HepG2 (cell line): ENCODE measurements around the gene GPLD1. TPM values are rescaled to one million over a fixed set of nuclear protein-coding genes. Genes with fewer than 3 reads are reported as not detected.
A peak's percentile ranks its signal among the peaks of the same experiment; 100 is the strongest.

ENCODE experiments used
- ATAC-seq: fragments of 200-7000 bp; cut with Tn5 transposase; 3 replicates; pipeline ENCODE4 v1.9.1; 2020; ENCODE audit warnings: mild to moderate bottlenecking, moderate library complexity
- BruUV-seq: library from RNA; stranded (reverse); fragments of 400-500 nt; replicated peaks from 2 replicates; lab custom pipeline; 2021; lab: Mats Ljungman, UMichigan
- CTCF ChIA-PET: fragments of 300-600 bp; formaldehyde crosslinking; extraction: SDS; loops from one replicate; lab custom pipeline; 2021; ENCODE audit warnings: low total read pairs, inconsistent platforms, low intra/inter-chr PET ratio; lab: Yijun Ruan, JAX
- POLR2A ChIA-PET: fragments of 350-600 bp; sonication (Branson Sonifier 250); formaldehyde crosslinking; loops from one replicate; lab custom pipeline; 2020; ENCODE audit warnings: antibody characterized with exemption, inconsistent platforms; lab: Yijun Ruan, JAX
- DNase-seq: peaks from one replicate; pipeline ENCODE4 v3.0.0-alpha.2; 2015; ENCODE audit warnings: low spot score
- FAIRE-seq: peaks from 3 replicates; lab custom pipeline; 2011; peaks lifted over from hg19 to GRCh38; lab: Jason Lieb, UNC
- H2AFZ ChIP-seq: one replicate; pipeline ENCODE4 v1.6.1; 2011; ENCODE audit warnings: low read length, inconsistent platforms
- H3K27ac ChIP-seq: fragments of 300-600 bp; 3 replicates; pipeline ENCODE4 v1.8.0; 2011; ENCODE audit warnings: mixed run types, mild to moderate bottlenecking, mixed read lengths, low read length, inconsistent platforms; ENCODE audit not compliant: insufficient read depth; ENCODE audit errors: extremely low read length
- H3K27me3 ChIP-seq, 2 experiments: fragments of 200-600 bp in 1 of 2; 2 replicates in 1 of 2; 3 replicates in 1 of 2; pipeline versions ENCODE4 v1.6.0 to v1.8.0; 2011; ENCODE audit warnings: low read length in 2 of 2, mild to moderate bottlenecking in 2 of 2, moderate library complexity in 2 of 2, inconsistent platforms in 1 of 2; ENCODE audit not compliant: insufficient read depth in 2 of 2, control insufficient read depth in 1 of 2
- H3K36me3 ChIP-seq, 2 experiments: fragments of 200-600 bp in 1 of 2; replicated peaks in 1 of 2; 2 replicates in 1 of 2; 3 replicates in 1 of 2; pipeline versions ENCODE4 v1.5.1 to v1.8.0; 2011; ENCODE audit warnings: low read length in 2 of 2, inconsistent platforms in 1 of 2; ENCODE audit not compliant: insufficient read depth in 2 of 2, control insufficient read depth in 1 of 2
- H3K4me1 ChIP-seq: 2 replicates; pipeline ENCODE4 v1.5.1; 2012; ENCODE audit warnings: low read length, inconsistent platforms; ENCODE audit not compliant: insufficient read depth
- H3K4me2 ChIP-seq: 2 replicates; pipeline ENCODE4 v1.6.0; 2011; ENCODE audit warnings: low read depth, low read length, inconsistent platforms
- H3K4me3 ChIP-seq, 3 experiments: fragments of 200-600 bp in 1 of 3; sonication (generic), shearing (Covaris generic) in 1 of 3; replicated peaks in 1 of 3; 2 replicates each; pipeline ENCODE4 v1.5.1; 2011 to 2016; ENCODE audit warnings: low read length in 3 of 3, inconsistent platforms in 2 of 3, low read depth in 2 of 3, mild to moderate bottlenecking in 2 of 3, control low read depth in 1 of 3, mixed read lengths in 1 of 3; ENCODE audit not compliant: insufficient read depth in 1 of 3
- H3K79me2 ChIP-seq: one replicate; pipeline ENCODE4 v1.6.1; 2011; ENCODE audit warnings: low read length, inconsistent platforms; ENCODE audit not compliant: insufficient read depth
- H3K9ac ChIP-seq: 2 replicates; pipeline ENCODE4 v1.6.0; 2011; ENCODE audit warnings: mild to moderate bottlenecking, low read depth, low read length, inconsistent platforms; ENCODE audit not compliant: insufficient read depth
- H3K9me3 ChIP-seq: 2 replicates; pipeline ENCODE4 v1.5.1; 2012; ENCODE audit warnings: mild to moderate bottlenecking, low read length
- H4K20me1 ChIP-seq: 2 replicates; pipeline ENCODE4 v1.6.0; 2011; ENCODE audit warnings: inconsistent platforms, mild to moderate bottlenecking, low read length, moderate library complexity; ENCODE audit not compliant: insufficient read depth
- HNF4A ChIP-seq: sonication (generic); formaldehyde crosslinking; IDR thresholded peaks from 2 replicates; pipeline ENCODE4 v1.4.0; 2020; ENCODE audit warnings: missing genetic modification reagents
- JUND ChIP-seq: sonication (generic); formaldehyde crosslinking; IDR thresholded peaks from 2 replicates; pipeline ENCODE4 v1.8.0; 2022; ENCODE audit warnings: mild to moderate bottlenecking, missing genetic modification reagents
- NFIB ChIP-seq: sonication (generic); formaldehyde crosslinking; IDR thresholded peaks from 2 replicates; pipeline ENCODE4 v1.9.0; 2021; ENCODE audit warnings: missing genetic modification reagents, mild to moderate bottlenecking, borderline replicate concordance
- THYN1 ChIP-seq: sonication (generic); formaldehyde crosslinking; IDR thresholded peaks from 2 replicates; pipeline ENCODE4 v1.8.1; 2023; ENCODE audit warnings: low read depth, mild to moderate bottlenecking, moderate library complexity, missing genetic modification reagents, borderline replicate concordance
- ZNF292 ChIP-seq: sonication (generic); formaldehyde crosslinking; IDR thresholded peaks from 2 replicates; pipeline ENCODE4 v1.8.1; 2022; ENCODE audit warnings: mild to moderate bottlenecking, low read depth, missing genetic modification reagents, borderline replicate concordance
- ZNF431 ChIP-seq: sonication (generic); formaldehyde crosslinking; IDR thresholded peaks from 2 replicates; pipeline ENCODE4 v1.9.0; 2022; ENCODE audit warnings: missing genetic modification reagents, low read depth, mild to moderate bottlenecking, borderline replicate concordance
- ZNF557 ChIP-seq: sonication (generic); formaldehyde crosslinking; IDR thresholded peaks from 2 replicates; pipeline ENCODE4 v1.4.0; 2020; ENCODE audit warnings: missing genetic modification reagents
- ZNF674 ChIP-seq: sonication (generic); formaldehyde crosslinking; IDR thresholded peaks from 2 replicates; pipeline ENCODE4 v1.5.0; 2020; ENCODE audit warnings: low read depth, mild to moderate bottlenecking, missing genetic modification reagents
- WGBS: methylation state at CpG from one replicate; pipeline ENCODE4 v1.1.6; 2017; ENCODE audit warnings: low lambda C conversion rate; 5-methylcytosine and 5-hydroxymethylcytosine counted together
- in situ Hi-C: cut with HindIII; loops from 2 replicates; pipeline ENCODE4 v1.10.0; 2017; ENCODE audit warnings: low pct_unique_long_range_greater_than_20kb; ENCODE audit not compliant: extremely low pct_ligation_motif_present
- intact Hi-C: fragments of 100-400 bp; cut with micrococcal nuclease; formaldehyde crosslinking; loops from one replicate; pipeline ENCODE4 v1.10.0; 2022; ENCODE audit not compliant: unreplicated experiment
- polyA plus RNA-seq, 8 experiments: library from polyadenylated mRNA; depleted of rRNA in 3 of 8; stranded (reverse) in 7 of 8; unstranded in 1 of 8; fragments of >200 nt; fragmentation: Illumina TruSeq in 4 of 8; extraction: Trizol in 4 of 8; gene quantifications; 2 replicates each; pipeline versions ENCODE4 v1.2.1 to v1.2.3, GENCODE V29; 2011 to 2016; ENCODE audit warnings: low read depth in 4 of 8, missing spikeins in 1 of 8, mixed read lengths in 1 of 8; ENCODE audit not compliant: insufficient read depth in 1 of 8
- total RNA-seq, 5 experiments: library from RNA; depleted of rRNA; stranded (reverse); fragments of >200 nt; fragmentation: Illumina TruSeq; extraction: Trizol; gene quantifications; 2 replicates each; pipeline ENCODE4 v1.2.3, GENCODE V29; 2016; ENCODE audit warnings: low read depth in 1 of 5
- TF ChIP-seq, protein P1 (sequence below): sonication (generic); formaldehyde crosslinking; IDR thresholded peaks from 2 replicates; pipeline ENCODE4 v1.5.0; 2020; ENCODE audit warnings: mild to moderate bottlenecking, missing genetic modification reagents, borderline replicate concordance
- TF ChIP-seq, protein P2 (sequence below): sonication (generic); formaldehyde crosslinking; IDR thresholded peaks from 2 replicates; pipeline ENCODE4; 2020; ENCODE audit warnings: missing genetic modification reagents, mild to moderate bottlenecking, borderline replicate concordance

The GPLD1 gene
- total and polyA plus RNA-seq, 2 of the 13 experiments (the other 11 are each of a cell fraction or from before 2014, with no cell fraction given), result 6.2 to 7.6 TPM

DNA sequence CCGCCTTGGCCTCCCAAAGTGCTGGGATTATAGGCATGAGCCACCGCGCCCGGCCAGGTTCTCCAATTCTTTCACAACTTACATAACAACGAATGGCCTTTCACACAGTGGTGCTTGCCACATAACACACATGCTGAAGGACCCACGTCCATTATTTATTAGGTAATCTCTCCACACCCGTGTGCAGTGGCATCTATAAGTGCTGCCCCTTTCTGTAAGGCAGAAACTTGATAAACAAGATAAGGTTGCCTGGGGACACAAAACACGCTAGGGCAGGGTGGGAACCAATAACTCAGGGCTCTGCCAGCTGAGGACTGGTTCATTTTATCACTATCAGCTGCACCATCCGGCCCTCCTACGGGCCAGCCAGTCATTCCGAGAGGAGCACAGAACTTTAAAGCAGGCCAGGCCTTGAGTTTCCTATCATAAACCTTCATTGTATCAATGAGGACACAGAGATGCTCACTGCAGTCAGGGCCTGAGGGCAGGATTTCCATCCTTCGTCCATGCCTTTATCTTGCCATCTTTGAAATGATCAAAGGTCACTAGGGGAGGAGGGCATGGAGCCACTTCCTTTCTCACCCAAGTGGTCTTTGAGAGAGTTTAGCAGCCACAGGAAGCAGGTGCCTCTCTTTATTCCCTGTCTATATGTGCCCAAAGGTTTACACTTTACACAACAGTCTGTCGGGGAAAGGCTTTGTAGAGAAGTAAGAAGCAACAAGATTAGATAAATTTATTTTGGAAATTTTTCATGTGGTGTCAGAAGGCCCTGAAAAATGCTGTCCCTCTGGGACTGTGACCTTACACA, 37.6 kb downstream of the GPLD1 start:
- Histone ChIP-seq H3K27ac (no peak overlapping the region), H3K36me3 (no peaks in the 10 kb centered on the region), H3K9me3 (no peaks in the 10 kb centered on the region), H4K20me1 (no peaks in the 10 kb centered on the region), H3K4me2 (no peak overlapping the region), H3K27me3 (no peaks in the 10 kb centered on the region), H3K4me3 (no peak overlapping the region), H3K9ac (no peak overlapping the region), H3K79me2 (no peaks in the 10 kb centered on the region), H3K4me1 (peaks cover 12% of the 10 kb centered on the region), H2AFZ (no peak overlapping the region)
- TF ChIP-seq, protein P1, sequence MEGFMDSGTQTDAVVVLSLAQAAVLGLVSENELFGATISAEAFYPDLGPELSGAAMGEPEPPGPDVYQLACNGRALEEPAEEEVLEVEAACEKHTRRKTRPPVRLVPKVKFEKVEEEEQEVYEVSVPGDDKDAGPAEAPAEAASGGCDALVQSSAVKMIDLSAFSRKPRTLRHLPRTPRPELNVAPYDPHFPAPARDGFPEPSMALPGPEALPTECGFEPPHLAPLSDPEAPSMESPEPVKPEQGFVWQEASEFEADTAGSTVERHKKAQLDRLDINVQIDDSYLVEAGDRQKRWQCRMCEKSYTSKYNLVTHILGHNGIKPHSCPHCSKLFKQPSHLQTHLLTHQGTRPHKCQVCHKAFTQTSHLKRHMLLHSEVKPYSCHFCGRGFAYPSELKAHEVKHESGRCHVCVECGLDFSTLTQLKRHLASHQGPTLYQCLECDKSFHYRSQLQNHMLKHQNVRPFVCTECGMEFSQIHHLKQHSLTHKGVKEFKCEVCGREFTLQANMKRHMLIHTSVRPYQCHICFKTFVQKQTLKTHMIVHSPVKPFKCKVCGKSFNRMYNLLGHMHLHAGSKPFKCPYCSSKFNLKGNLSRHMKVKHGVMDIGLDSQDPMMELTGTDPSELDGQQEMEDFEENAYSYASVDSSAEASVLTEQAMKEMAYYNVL (CRISPR knock-in tag), result no peak
- peak; percentile 36; the same call in 1 of the 2 replicates for TF ChIP-seq HNF4A (CRISPR knock-in tag)
- DNase-seq (no peak), ATAC-seq (no peak), FAIRE-seq (no peak)
- ChIA-PET POLR2A (no interaction called here), CTCF (no interaction called here)
- BruUV-seq, result no TSS peak
- intact Hi-C loops (no loop called here), in situ Hi-C loops (no loop called here)
- 74% methylated on average over 13 of the region's 13 CpGs for WGBS

DNA sequence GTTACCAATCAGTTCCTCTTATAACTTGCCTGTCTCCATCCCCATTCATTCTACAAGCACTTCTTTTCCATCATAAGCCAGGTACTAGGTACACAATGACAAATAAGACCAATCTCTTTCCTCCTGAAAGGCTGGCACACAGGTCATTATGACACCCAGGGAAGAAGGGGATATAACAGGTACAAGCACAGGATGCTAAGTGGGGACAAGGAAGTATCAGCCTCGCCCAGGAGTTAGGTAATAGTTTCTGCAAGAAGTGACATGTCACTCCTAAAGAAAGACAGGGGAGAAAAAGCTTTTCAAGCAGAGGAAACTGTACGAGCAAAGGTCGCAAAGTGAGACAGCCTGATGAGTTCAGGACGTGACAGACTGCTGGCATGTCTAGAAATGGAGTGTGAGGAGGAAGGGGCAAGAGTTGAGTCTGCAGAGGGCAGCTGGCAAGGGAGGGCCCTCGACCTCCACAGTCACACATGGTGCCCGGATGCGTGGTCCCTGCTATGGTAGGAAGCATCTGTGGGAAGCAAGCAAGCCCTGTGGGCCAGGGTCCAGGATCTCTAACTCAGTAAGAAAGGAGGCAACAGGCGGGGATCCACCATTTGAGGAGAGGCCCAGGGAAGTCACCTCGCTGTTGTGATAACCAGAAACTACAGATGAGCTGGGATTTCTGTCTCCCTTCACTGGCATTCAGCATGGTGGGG, 40.4 kb downstream of the GPLD1 start:
- Histone ChIP-seq H3K9ac (no peak overlapping the region), H3K27me3 (no peaks in the 10 kb centered on the region), H3K4me1 (peaks cover 17% of the 10 kb centered on the region), H3K79me2 (no peaks in the 10 kb centered on the region), H3K4me3 (no peak overlapping the region), H2AFZ (no peak overlapping the region), H4K20me1 (no peaks in the 10 kb centered on the region), H3K4me2 (no peak overlapping the region), H3K36me3 (no peaks in the 10 kb centered on the region), H3K27ac (no peak overlapping the region), H3K9me3 (no peaks in the 10 kb centered on the region)
- DNase-seq (no peak), ATAC-seq (no peak), FAIRE-seq (no peak)
- POLR2A ChIA-PET, result no interaction called here
- in situ Hi-C loops (no loop called here), intact Hi-C loops (no loop called here)
- no peak for TF ChIP-seq ZNF674 (CRISPR knock-in tag)
- TF ChIP-seq JUND (CRISPR knock-in tag), result no peak
- TF ChIP-seq ZNF292 (CRISPR knock-in tag), result no peak
- TF ChIP-seq ZNF557, result no peak
- no peak for TF ChIP-seq THYN1
- TF ChIP-seq ZNF431 (CRISPR knock-in tag), result no peak
- TF ChIP-seq, protein P2, sequence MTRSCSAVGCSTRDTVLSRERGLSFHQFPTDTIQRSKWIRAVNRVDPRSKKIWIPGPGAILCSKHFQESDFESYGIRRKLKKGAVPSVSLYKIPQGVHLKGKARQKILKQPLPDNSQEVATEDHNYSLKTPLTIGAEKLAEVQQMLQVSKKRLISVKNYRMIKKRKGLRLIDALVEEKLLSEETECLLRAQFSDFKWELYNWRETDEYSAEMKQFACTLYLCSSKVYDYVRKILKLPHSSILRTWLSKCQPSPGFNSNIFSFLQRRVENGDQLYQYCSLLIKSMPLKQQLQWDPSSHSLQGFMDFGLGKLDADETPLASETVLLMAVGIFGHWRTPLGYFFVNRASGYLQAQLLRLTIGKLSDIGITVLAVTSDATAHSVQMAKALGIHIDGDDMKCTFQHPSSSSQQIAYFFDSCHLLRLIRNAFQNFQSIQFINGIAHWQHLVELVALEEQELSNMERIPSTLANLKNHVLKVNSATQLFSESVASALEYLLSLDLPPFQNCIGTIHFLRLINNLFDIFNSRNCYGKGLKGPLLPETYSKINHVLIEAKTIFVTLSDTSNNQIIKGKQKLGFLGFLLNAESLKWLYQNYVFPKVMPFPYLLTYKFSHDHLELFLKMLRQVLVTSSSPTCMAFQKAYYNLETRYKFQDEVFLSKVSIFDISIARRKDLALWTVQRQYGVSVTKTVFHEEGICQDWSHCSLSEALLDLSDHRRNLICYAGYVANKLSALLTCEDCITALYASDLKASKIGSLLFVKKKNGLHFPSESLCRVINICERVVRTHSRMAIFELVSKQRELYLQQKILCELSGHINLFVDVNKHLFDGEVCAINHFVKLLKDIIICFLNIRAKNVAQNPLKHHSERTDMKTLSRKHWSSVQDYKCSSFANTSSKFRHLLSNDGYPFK (CRISPR knock-in tag), result no peak
- no peak for TF ChIP-seq NFIB (CRISPR knock-in tag)
- no TSS peak for BruUV-seq
- CTCF ChIA-PET, result no interaction called here
- 78% methylated on average over 9 of the region's 9 CpGs for WGBS
